ENCODE measurements around the gene MARVELD1. TPM values are rescaled to one million over a fixed set of nuclear protein-coding genes. Genes with fewer than 3 reads are reported as not detected.
A peak's percentile ranks its signal among the peaks of the same experiment; 100 is the strongest.

MARVELD1 gene
- total RNA-seq, 2 donors from 2014 or later, result 44.3 to 47.9 TPM

DNA sequence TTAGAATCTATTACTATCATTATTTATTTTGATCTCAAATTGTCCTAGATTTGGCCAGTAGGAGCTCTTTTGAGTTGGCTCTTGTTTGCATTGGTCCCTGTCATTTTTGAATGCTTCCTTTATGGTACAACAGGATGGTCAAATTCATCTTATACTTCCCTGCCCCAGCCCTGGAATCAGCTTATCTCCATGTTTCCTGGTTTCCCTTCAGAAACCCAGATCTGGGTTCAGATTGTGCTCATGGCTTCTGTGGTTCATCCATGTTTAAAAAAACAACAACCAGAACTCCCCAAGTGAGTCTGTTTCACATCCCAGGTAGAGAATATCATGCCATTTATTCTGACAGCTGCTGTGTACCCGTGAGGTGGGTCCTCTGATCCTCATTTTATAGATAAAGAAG is 34.0 kb downstream of the MARVELD1 start:
- TF ChIP-seq, protein P1, sequence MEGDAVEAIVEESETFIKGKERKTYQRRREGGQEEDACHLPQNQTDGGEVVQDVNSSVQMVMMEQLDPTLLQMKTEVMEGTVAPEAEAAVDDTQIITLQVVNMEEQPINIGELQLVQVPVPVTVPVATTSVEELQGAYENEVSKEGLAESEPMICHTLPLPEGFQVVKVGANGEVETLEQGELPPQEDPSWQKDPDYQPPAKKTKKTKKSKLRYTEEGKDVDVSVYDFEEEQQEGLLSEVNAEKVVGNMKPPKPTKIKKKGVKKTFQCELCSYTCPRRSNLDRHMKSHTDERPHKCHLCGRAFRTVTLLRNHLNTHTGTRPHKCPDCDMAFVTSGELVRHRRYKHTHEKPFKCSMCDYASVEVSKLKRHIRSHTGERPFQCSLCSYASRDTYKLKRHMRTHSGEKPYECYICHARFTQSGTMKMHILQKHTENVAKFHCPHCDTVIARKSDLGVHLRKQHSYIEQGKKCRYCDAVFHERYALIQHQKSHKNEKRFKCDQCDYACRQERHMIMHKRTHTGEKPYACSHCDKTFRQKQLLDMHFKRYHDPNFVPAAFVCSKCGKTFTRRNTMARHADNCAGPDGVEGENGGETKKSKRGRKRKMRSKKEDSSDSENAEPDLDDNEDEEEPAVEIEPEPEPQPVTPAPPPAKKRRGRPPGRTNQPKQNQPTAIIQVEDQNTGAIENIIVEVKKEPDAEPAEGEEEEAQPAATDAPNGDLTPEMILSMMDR (conservative IDR thresholded peaks at IDR 0.05), result no peak
- Histone ChIP-seq H3K9ac (ENCODE audit: extremely low read depth, low read length, poor library complexity, severe bottlenecking) (no peak overlapping the region), H3K27ac (ENCODE audit: low read depth, low read length) (no peak overlapping the region), H3K4me1 (ENCODE audit: control insufficient read depth, insufficient read depth, low read length) (peaks cover 9% of the 10 kb centered on the region), H3K9me3 (ENCODE audit: control insufficient read depth, low read length) (no peaks in the 10 kb centered on the region), H3K36me3 (ENCODE audit: control insufficient read depth, insufficient read depth, low read length) (peaks cover 91% of the 10 kb centered on the region), H3K4me3 (ENCODE audit: low read length) (no peak overlapping the region), H3K27me3 (ENCODE audit: control insufficient read depth, insufficient read depth, low read length, poor library complexity, severe bottlenecking) (no peaks in the 10 kb centered on the region)
- no peaks in the 10 kb centered on the region for H3K27me3 Mint-ChIP-seq (ENCODE audit: insufficient read depth)
- H3K9me3 Mint-ChIP-seq, result no peaks in the 10 kb centered on the region
- H3K4me1 Mint-ChIP-seq, result no peaks in the 10 kb centered on the region
- WGBS, 2 experiments (ENCODE audit: insufficient coverage in 1 of 2, insufficient read length in 1 of 2), result 97 to 100% methylated on average over 1 of the region's 1 CpG
- DNase-seq, result no peak
- no peak overlapping the region for H3K4me3 Mint-ChIP-seq
- peaks cover 72% of the 10 kb centered on the region for H3K36me3 Mint-ChIP-seq (ENCODE audit: low read depth)
- no peak overlapping the region for H3K27ac Mint-ChIP-seq

- no peak overlapping the region for H3K4me3 Mint-ChIP-seq
- H3K36me3 Mint-ChIP-seq (ENCODE audit: low read depth), result peaks cover 72% of the 10 kb centered on the region
- WGBS, 2 experiments (ENCODE audit: insufficient coverage in 1 of 2, insufficient read length in 1 of 2), result 95 to 98% methylated on average over 8 to 10 of the region's 10 CpGs
- H3K27ac ChIP-seq (ENCODE audit: low read depth, low read length), result no peak overlapping the region
- H3K9me3 ChIP-seq (ENCODE audit: control insufficient read depth, low read length), result no peaks in the 10 kb centered on the region
- no peaks in the 10 kb centered on the region for H3K27me3 ChIP-seq (ENCODE audit: control insufficient read depth, insufficient read depth, low read length, poor library complexity, severe bottlenecking)
- H3K27ac Mint-ChIP-seq, result peak overlapping the region; percentile 59
- peaks cover 89% of the 10 kb centered on the region for H3K36me3 ChIP-seq (ENCODE audit: control insufficient read depth, insufficient read depth, low read length)
- no peak overlapping the region for H3K4me3 ChIP-seq (ENCODE audit: low read length)
- H3K27me3 Mint-ChIP-seq (ENCODE audit: insufficient read depth), result no peaks in the 10 kb centered on the region
- TF ChIP-seq, protein P1 (conservative IDR thresholded peaks at IDR 0.05), result no peak
- DNase-seq, result no peak
- peaks cover 5% of the 10 kb centered on the region for H3K4me1 ChIP-seq (ENCODE audit: control insufficient read depth, insufficient read depth, low read length)
- no peak overlapping the region for H3K9ac ChIP-seq (ENCODE audit: extremely low read depth, low read length, poor library complexity, severe bottlenecking)
- peaks cover under 1% of the 10 kb centered on the region for H3K4me1 Mint-ChIP-seq
- no peaks in the 10 kb centered on the region for H3K9me3 Mint-ChIP-seq
Measured at GRCh38 chr10:97748116-97748515, 34.6 kb downstream of the MARVELD1 start.

GRCh38 chr10:97752956-97753355 is 39.4 kb downstream of the MARVELD1 start:
- H3K9me3 Mint-ChIP-seq, result no peaks in the 10 kb centered on the region
- Histone ChIP-seq H3K27ac (ENCODE audit: low read depth, low read length) (no peak overlapping the region), H3K9me3 (ENCODE audit: control insufficient read depth, low read length) (no peaks in the 10 kb centered on the region), H3K4me1 (ENCODE audit: control insufficient read depth, insufficient read depth, low read length) (no peaks in the 10 kb centered on the region), H3K4me3 (ENCODE audit: low read length) (no peak overlapping the region), H3K27me3 (ENCODE audit: control insufficient read depth, insufficient read depth, low read length, poor library complexity, severe bottlenecking) (no peaks in the 10 kb centered on the region), H3K36me3 (ENCODE audit: control insufficient read depth, insufficient read depth, low read length) (peaks cover 82% of the 10 kb centered on the region), H3K9ac (ENCODE audit: extremely low read depth, low read length, poor library complexity, severe bottlenecking) (no peak overlapping the region)
- H3K27me3 Mint-ChIP-seq (ENCODE audit: insufficient read depth), result no peaks in the 10 kb centered on the region
- H3K27ac Mint-ChIP-seq, result no peak overlapping the region
- DNase-seq, result no peak
- 96% methylated on average over 10 to 18 of the region's 18 CpGs for WGBS, 2 experiments (ENCODE audit: insufficient coverage in 1 of 2, insufficient read length in 1 of 2)
- TF ChIP-seq, protein P1 (conservative IDR thresholded peaks at IDR 0.05), result no peak
- peaks cover 75% of the 10 kb centered on the region for H3K36me3 Mint-ChIP-seq (ENCODE audit: low read depth)
- no peak overlapping the region for H3K4me3 Mint-ChIP-seq
- H3K4me1 Mint-ChIP-seq, result peaks cover 11% of the 10 kb centered on the region

Measured in endodermal cell (in vitro differentiated cells).